Measurements from ENCODE around the gene TTLL1.

Gene TTLL1

GRCh38 chr22:42993651-42994275 is 95.4 kb downstream of the TTLL1 start:
- DNase-seq (ENCODE audit: low spot score) = no peak

GRCh38 chr22:42992886-42993479 is 96.2 kb downstream of the TTLL1 start:
- no peak for DNase-seq (ENCODE audit: low spot score)

- DNase-seq (ENCODE audit: low spot score) = no peak
Observed at GRCh38 chr22:42992092-42992491, 97.1 kb downstream of the TTLL1 start.

- no peak for DNase-seq (ENCODE audit: low spot score)
Observed at GRCh38 chr22:42991010-42991651, 98.1 kb downstream of the TTLL1 start.

DNA sequence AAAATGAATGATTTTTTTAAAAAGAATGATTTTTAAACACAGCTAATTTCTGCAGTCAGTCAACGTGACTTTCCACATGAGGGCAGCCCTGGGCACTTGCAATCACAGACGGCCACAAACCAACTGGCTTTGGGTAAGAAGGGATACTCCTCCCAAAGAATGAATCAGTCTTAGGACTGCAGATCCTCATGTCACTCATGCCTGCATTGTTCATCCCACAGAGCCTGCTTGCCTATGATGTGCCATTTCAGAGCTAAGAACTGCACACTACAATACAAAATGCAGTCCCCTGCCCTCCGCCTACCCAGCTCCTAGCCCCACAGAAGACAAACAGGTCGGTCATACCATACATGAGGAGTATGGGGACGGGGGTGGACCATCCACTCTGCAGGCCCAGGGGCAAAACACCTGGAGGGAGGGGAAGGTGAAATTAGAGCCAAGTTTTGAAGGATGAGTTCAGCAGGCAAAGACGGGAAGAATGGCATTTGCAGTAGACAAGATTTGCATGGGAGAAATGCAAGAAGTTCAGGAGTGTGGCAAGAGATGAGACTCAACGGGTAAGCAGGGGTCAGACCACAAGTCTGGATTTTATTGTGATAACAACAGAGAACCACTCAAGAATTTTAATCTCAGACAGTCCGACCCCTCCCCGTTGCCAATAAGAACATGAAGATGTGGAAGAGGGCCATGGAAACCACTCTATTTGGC is 98.9 kb downstream of the TTLL1 start:
- DNase-seq (ENCODE audit: low spot score) = no peak
